Measurements from ENCODE around the gene DSG4. TPM values are rescaled to one million over a fixed set of nuclear protein-coding genes. Genes with fewer than 3 reads are reported as not detected.

Gene DSG4
- total RNA-seq, 3 donors from 2014 or later: not detected

DNA sequence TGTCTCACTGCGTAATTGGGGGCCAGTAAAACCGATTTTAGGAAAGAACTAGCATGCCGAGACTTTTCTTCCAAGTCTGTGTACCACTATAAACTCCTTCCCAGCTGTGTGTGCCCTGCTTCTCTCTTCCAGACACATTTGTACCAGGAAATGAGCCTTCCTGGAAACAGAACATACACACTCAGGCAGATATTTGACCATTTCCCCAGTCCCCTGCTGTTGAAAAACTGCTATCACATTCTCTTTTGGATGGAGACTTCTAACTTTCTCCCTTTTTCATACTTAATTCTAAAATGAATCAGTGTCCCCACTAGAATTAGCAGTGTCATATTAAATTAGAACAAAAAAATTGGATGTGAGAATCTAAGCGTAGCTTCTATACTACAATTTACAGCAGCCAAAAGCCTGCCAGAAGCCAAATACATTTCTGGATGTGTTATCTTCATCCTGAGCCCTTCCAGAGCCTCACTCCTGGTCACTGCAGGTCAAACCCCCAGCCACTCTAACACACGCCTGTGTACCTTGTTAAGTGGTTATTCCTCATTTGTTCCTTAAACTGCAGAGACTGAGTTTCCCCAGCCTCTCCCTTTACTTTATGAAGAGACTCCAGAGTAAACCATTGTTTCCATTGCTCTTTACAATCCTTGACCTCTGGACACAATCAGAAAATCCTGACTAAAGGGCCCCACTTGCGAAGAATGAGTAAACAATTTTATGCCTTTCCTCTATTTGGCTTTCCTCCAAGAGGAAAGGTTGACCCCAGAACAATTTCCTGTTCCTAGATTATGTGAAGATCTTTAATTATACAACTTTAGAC is 20.4 kb downstream of the DSG4 start:
- Mint-ChIP-seq H3K36me3 (ENCODE audit: insufficient read depth) (no peaks in the 10 kb centered on the region), H3K4me3 (no peak overlapping the region), H3K4me1 (ENCODE audit: low read depth) (no peaks in the 10 kb centered on the region), H3K27me3 (ENCODE audit: low read depth) (no peaks in the 10 kb centered on the region), H3K9me3 (peaks cover 4% of the 10 kb centered on the region)
- no peak for DNase-seq
- ATAC-seq: no peak

DNA sequence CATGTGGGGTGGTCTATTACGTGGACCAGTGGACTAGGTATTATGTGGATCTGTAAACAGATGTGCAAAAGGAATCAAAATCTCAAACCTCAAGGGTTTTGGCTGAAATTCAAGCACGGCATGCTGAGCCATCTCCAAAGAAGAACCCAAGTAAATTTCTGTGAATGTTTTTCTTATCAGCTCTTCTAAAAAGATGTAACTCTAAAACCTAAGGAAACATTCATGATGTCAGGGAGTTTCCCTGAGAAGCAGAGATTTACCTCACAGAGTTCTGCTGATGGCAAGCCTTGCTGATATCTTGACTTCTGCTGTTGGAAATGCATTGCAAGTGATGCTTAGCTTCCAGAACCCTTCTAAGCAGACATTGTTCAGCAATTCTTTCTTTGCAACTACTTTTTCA is 21.6 kb downstream of the DSG4 start:
- Mint-ChIP-seq H3K36me3 (ENCODE audit: insufficient read depth) (no peaks in the 10 kb centered on the region), H3K9me3 (no peaks in the 10 kb centered on the region), H3K27me3 (ENCODE audit: low read depth) (no peaks in the 10 kb centered on the region), H3K4me1 (ENCODE audit: low read depth) (no peaks in the 10 kb centered on the region), H3K4me3 (no peak overlapping the region)
- DNase-seq (no peak), ATAC-seq (no peak)

DNA sequence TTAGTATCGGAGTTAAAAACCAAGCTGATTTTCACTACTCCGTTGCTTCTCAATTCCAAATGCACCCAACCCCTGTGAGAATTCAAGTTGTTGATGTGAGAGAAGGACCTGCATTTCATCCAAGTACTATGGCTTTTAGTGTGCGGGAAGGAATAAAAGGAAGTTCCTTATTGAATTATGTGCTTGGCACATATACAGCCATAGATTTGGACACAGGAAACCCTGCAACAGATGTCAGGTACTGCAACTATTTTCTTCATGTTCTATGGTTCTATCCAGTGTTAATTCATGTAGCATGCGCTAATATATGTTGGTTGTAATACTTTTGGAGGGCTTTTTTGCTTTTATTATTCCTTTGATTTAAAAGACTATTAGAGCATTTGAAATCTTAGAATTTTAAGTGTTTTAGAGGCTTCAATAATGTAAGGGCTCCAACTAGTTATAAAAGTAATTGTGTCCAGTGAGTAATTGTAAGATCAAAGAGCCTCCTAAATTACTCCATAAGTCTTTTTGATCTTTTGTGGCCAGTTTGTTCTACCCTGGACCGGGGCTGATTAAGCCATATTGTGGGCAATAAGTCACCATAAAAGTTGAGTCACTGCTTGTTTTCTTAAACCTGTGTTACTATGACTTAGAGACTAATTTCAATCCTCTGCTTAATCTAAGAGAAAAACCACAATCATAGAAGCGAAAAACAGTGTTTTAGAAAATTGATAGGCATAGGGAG is 22.9 kb downstream of the DSG4 start:
- Mint-ChIP-seq H3K4me1 (ENCODE audit: low read depth) (no peaks in the 10 kb centered on the region), H3K9me3 (no peaks in the 10 kb centered on the region), H3K4me3 (no peak overlapping the region), H3K27me3 (ENCODE audit: low read depth) (no peaks in the 10 kb centered on the region), H3K36me3 (ENCODE audit: insufficient read depth) (no peaks in the 10 kb centered on the region)
- DNase-seq (no peak), ATAC-seq (no peak)

DNA sequence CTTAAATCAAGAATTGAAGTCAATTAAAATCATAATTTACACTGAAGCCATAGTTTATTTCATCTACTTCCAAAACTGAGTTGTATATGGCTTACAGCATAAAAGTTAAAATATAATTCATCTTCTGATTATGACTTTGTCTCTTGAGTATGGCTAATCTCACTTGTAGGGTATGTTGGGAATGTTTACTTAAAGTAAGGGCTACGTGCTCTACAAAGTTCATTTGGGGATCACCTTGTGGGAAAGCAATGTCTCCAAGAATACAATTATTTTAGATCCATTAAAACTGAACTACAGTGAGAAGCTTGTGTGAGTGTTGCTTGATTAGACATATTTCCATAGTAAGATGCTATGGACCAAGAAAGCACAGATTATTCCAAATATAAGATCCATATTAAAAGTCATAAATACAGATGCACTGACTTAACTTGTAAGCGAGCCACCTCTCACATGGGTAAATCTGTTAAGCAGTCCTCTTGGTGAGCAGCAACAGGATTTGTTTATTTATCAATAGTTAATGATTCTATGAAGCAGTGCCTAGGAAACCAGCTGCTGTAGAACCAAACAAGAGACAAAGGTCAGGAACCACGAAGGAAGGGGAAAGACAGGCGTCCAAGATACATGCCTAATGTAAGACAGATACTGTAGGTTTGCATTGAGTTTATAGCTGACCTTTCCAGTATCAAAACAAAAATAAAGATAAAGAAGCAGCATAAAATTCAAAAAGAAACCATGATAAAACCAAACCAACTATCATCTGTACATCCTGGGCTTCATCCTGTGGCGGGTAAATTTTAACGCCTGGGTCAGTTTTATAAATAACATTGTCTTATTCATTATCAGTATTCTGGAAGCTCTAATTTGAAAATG is 24.8 kb downstream of the DSG4 start:
- Mint-ChIP-seq H3K4me1 (ENCODE audit: low read depth) (no peaks in the 10 kb centered on the region), H3K9me3 (no peaks in the 10 kb centered on the region), H3K36me3 (ENCODE audit: insufficient read depth) (no peaks in the 10 kb centered on the region), H3K4me3 (no peak overlapping the region), H3K27me3 (ENCODE audit: low read depth) (no peaks in the 10 kb centered on the region)
- ATAC-seq: no peak
- no peak for DNase-seq

DNA sequence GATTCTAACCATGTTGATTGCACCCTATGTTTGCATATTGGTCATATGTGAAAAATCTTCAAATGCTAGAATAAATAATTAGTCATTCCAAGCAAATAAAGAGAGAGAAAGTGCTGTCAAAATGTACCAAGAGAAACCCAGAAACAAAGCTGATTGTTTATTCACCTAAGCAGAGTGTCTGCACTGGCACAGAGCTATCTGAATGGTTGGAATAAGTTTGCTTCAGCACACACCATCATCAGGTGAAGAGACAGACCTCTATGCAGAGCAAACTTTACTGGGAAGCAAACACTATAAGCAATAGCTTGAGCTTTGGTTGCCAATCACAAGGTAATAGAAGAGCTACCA is 25.4 kb downstream of the DSG4 start:
- Mint-ChIP-seq H3K9me3 (no peaks in the 10 kb centered on the region), H3K4me1 (ENCODE audit: low read depth) (no peaks in the 10 kb centered on the region), H3K27me3 (ENCODE audit: low read depth) (no peaks in the 10 kb centered on the region), H3K4me3 (no peak overlapping the region), H3K36me3 (ENCODE audit: insufficient read depth) (no peaks in the 10 kb centered on the region)
- no peak for DNase-seq
- no peak for ATAC-seq

DNA sequence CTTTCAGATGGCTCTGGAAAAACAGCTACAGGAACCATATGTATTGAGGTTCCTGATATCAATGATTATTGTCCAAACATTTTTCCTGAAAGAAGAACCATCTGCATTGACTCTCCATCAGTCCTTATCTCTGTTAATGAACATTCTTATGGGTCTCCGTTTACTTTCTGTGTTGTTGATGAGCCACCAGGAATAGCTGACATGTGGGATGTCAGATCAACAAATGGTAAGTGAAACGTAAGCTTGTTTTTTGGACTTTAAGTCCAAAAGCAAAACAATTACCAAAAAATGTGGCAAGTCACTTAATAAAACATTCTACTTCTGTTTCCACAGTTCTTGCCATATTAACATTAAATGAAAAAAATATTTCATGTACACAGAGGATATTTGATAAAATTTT is 26.8 kb downstream of the DSG4 start:
- H3K4me1 Mint-ChIP-seq (ENCODE audit: low read depth): no peaks in the 10 kb centered on the region
- H3K36me3 Mint-ChIP-seq (ENCODE audit: insufficient read depth): no peaks in the 10 kb centered on the region
- DNase-seq (no peak), ATAC-seq (no peak)
- no peak overlapping the region for H3K4me3 Mint-ChIP-seq
- H3K27me3 Mint-ChIP-seq (ENCODE audit: low read depth): no peaks in the 10 kb centered on the region
- no peaks in the 10 kb centered on the region for H3K9me3 Mint-ChIP-seq

DNA sequence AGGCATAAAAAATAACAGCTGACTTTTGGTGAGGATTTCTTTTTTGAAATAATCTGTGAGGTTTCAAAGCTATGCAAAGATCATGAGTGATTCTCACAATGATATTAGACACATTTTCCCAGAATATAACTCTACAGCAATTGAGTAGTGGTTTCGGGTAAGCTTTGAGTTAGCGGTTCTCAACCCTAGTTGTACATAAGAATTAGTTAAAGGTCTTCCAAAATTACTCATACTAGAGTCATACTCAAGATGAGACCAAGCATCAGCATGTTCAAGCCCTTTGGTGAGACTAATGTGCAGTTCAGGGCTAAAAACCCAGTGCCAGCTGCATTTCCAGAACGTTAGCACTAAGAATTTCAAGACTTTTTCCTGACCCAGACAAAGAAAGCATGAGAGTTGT is 31.1 kb downstream of the DSG4 start:
- no peak for ATAC-seq
- no peak overlapping the region for H3K4me3 Mint-ChIP-seq

DNA sequence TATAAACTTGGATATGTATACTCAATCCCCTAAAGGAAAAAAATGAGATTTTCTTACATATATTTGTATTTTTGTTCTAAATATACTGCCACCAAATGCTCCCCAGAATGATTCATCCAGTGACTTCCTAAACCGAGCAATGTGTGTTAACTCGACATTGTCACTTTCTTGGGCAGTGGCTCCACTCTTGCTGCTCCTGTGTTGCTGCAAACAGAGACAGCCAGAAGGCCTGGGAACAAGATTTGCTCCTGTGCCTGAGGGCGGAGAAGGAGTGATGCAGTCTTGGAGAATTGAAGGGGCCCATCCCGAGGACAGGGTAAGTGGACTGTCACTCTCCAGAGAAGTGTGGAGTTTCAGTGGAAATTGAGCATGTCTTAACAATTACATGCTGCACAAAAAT is 32.7 kb downstream of the DSG4 start:
- no peaks in the 10 kb centered on the region for H3K27me3 Mint-ChIP-seq (ENCODE audit: low read depth)
- H3K9me3 Mint-ChIP-seq: peaks cover 10% of the 10 kb centered on the region
- no peaks in the 10 kb centered on the region for H3K36me3 Mint-ChIP-seq (ENCODE audit: insufficient read depth)
- no peaks in the 10 kb centered on the region for H3K4me1 Mint-ChIP-seq (ENCODE audit: low read depth)
- ATAC-seq (no peak), DNase-seq (no peak)
- H3K4me3 Mint-ChIP-seq: no peak overlapping the region

More for the DNA sequence above, 31.1 kb downstream of the DSG4 start:
- DNase-seq: no peak
- no peaks in the 10 kb centered on the region for H3K27me3 Mint-ChIP-seq (ENCODE audit: low read depth)
- H3K4me1 Mint-ChIP-seq (ENCODE audit: low read depth): no peaks in the 10 kb centered on the region
- no peaks in the 10 kb centered on the region for H3K36me3 Mint-ChIP-seq (ENCODE audit: insufficient read depth)
- peaks cover 5% of the 10 kb centered on the region for H3K9me3 Mint-ChIP-seq

DNA sequence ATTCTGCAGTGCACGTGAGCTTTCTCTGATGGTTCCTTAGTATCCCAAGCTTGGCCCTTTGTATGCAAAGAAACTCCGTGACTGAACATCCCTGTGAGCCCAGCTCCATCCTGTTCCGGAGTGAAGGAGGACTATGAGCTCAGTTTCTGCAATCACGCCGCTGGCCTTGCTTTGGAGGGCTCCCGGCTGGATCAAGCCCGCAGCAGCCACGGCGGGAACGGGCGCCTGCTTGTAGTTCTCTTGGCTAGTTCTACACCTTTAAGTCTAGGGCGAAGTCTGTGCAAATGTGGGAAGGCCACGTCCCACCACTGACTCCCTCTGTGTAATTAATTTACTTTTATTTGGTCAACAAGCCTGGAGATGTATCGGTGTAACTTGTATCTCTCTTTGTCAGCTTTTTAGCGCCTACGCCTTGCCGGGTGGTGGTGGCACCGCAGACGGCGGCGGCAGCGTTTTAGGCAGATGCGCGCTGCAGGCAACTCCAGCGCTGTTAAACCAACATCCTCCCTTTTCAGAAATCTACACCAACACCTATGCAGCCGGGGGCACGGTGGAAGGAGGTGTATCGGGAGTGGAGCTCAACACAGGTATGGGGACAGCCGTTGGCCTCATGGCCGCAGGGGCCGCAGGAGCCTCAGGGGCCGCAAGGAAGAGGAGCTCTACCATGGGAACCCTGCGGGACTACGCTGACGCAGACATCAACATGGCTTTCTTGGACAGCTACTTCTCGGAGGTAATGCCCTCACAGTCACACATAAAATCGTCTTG is 34.3 kb downstream of the DSG4 start:
- DNase-seq: no peak
- no peak for ATAC-seq
- Mint-ChIP-seq H3K27me3 (ENCODE audit: low read depth) (no peaks in the 10 kb centered on the region), H3K4me3 (no peak overlapping the region), H3K4me1 (ENCODE audit: low read depth) (no peaks in the 10 kb centered on the region), H3K36me3 (ENCODE audit: insufficient read depth) (no peaks in the 10 kb centered on the region), H3K9me3 (peaks cover 13% of the 10 kb centered on the region)

DNA sequence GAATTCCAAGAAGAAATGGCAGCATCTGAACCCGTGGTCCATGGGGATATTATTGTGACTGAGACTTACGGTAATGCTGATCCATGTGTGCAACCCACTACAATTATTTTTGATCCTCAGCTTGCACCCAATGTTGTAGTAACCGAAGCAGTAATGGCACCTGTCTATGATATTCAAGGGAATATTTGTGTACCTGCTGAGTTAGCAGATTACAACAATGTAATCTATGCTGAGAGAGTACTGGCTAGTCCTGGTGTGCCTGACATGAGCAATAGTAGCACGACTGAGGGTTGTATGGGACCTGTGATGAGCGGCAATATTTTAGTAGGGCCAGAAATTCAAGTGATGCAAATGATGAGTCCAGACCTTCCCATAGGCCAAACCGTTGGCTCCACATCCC is 36.6 kb downstream of the DSG4 start:
- Mint-ChIP-seq H3K27me3 (ENCODE audit: low read depth) (no peaks in the 10 kb centered on the region), H3K4me1 (ENCODE audit: low read depth) (no peaks in the 10 kb centered on the region), H3K9me3 (peaks cover 16% of the 10 kb centered on the region), H3K4me3 (no peak overlapping the region), H3K36me3 (ENCODE audit: insufficient read depth) (no peaks in the 10 kb centered on the region)
- ATAC-seq (no peak), DNase-seq (no peak)

DNA sequence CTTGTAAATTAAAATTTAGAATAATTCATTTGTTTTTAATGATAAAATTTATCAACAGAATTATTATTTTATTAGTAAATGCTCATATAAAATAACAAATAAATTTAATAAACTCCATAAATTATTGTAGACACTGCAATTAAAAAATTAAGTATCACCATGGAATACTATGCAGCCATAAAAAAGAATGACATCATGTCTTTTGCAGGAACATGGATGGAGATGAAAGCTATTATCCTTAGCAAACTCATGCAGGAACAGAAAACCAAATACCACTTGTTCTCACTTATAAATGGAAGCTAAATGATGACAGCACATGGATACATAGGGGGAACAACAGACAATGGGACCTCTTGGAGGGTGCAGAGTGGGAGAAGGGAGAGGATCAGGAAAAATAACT is 41.3 kb downstream of the DSG4 start:
- Mint-ChIP-seq H3K4me3 (no peak overlapping the region), H3K4me1 (ENCODE audit: low read depth) (no peaks in the 10 kb centered on the region), H3K27me3 (ENCODE audit: low read depth) (no peaks in the 10 kb centered on the region), H3K36me3 (ENCODE audit: insufficient read depth) (no peaks in the 10 kb centered on the region), H3K9me3 (peaks cover 11% of the 10 kb centered on the region)
- no peak for ATAC-seq
- DNase-seq: no peak

DNA sequence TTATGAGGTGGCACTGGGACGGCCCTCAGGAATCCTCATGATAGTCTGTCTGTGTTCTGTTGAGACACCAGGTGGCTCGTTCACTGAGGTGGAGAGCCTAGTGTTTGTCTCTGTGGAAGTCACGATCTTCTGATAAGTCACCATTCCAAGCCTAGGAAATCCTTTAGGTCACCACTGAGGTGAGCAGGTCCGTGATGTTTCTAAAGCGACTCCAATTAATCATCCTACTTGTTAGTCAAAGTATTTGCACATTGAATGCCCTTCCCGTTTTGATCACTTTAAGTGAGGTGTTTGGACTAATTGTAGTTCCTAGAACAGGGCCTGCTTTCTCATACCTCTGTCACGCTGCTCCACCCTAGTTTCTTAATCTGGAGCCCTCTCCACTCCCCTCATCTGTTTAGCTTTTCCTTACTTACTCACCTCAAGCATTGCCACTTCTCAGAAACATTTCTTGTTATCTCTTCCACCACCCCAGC is 42.9 kb downstream of the DSG4 start:
- no peak for ATAC-seq
- H3K9me3 Mint-ChIP-seq: peaks cover 6% of the 10 kb centered on the region
- no peak overlapping the region for H3K4me3 Mint-ChIP-seq
- H3K4me1 Mint-ChIP-seq (ENCODE audit: low read depth): no peaks in the 10 kb centered on the region
- no peak for DNase-seq
- H3K36me3 Mint-ChIP-seq (ENCODE audit: insufficient read depth): no peaks in the 10 kb centered on the region
- no peaks in the 10 kb centered on the region for H3K27me3 Mint-ChIP-seq (ENCODE audit: low read depth)

DNA sequence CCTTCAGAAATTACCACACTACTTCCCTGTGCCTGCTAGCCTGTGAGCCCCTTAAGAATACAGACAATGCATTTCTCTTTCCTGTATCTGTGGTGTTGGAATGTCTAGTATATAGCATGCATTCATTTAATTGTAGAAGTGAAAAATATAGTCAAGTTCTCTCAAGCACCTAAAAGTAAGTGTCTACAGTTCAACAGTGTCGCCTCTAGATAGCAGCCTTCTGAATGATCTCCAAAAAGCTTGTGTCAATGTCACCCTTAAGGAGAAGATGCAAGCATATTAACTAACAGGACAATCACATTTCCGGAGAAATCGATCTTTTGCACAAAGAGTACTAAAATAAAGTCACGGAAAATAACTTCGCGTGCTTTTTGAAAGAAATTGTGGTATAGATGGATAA is 43.5 kb downstream of the DSG4 start:
- Mint-ChIP-seq H3K36me3 (ENCODE audit: insufficient read depth) (no peaks in the 10 kb centered on the region), H3K4me3 (no peak overlapping the region), H3K4me1 (ENCODE audit: low read depth) (no peaks in the 10 kb centered on the region), H3K9me3 (peaks cover 6% of the 10 kb centered on the region), H3K27me3 (ENCODE audit: low read depth) (no peaks in the 10 kb centered on the region)
- DNase-seq (no peak), ATAC-seq (no peak)

DNA sequence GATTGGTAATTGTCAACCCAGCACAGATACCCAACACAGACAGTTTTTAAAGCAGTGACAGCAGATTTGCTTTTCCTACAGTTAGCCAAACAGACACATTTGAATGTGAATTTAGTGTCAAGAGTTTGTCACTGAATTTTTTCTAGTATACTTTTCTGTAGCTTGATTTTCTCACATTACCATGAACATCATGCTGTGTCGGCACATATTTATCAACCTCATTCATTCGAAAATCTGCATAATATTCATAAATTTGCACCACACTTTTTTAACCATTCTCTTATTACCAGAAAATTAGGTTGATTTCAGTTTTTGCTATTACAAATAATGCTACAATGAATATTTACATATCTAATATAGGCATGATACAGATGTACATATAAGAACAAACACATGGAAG is 43.9 kb downstream of the DSG4 start:
- Mint-ChIP-seq H3K4me1 (ENCODE audit: low read depth) (no peaks in the 10 kb centered on the region), H3K4me3 (no peak overlapping the region), H3K9me3 (peaks cover 6% of the 10 kb centered on the region), H3K36me3 (ENCODE audit: insufficient read depth) (no peaks in the 10 kb centered on the region), H3K27me3 (ENCODE audit: low read depth) (no peaks in the 10 kb centered on the region)
- DNase-seq (no peak), ATAC-seq (no peak)

Data from activated T-cell treated with anti-CD3 and anti-CD28 coated beads, Interleukin-2, amount 50 U/mL, for 4 hours (primary cell).